IPS DF 6.9 (cell line): ENCODE results near the gene GRIN2B.
A peak's percentile ranks its signal among the peaks of the same experiment; 100 is the strongest.

ENCODE experiments used
- DNase-seq: peaks from one replicate; pipeline ENCODE4 v3.0.0-alpha.2; 2013; ENCODE audit warnings: low read depth, low spot score
- H3K27ac ChIP-seq: one replicate; pipeline ENCODE4 v1.5.1; 2013; ENCODE audit warnings: low read length, control low read depth
- H3K27me3 ChIP-seq: 2 replicates; pipeline ENCODE4 v1.6.1; 2013; ENCODE audit warnings: mild to moderate bottlenecking, low read length; ENCODE audit not compliant: control insufficient read depth, insufficient read depth
- H3K36me3 ChIP-seq: 2 replicates; pipeline ENCODE4 v1.6.1; 2013; ENCODE audit warnings: low read length; ENCODE audit not compliant: control insufficient read depth, insufficient read depth
- H3K4me1 ChIP-seq: 2 replicates; pipeline ENCODE4 v1.6.1; 2013; ENCODE audit warnings: low read length; ENCODE audit not compliant: control insufficient read depth, insufficient read depth
- H3K4me3 ChIP-seq: 2 replicates; pipeline ENCODE4 v1.5.1; 2013; ENCODE audit warnings: mild to moderate bottlenecking, low read length
- H3K9me3 ChIP-seq: 2 replicates; pipeline ENCODE4 v1.6.1; 2013; ENCODE audit warnings: low read length, inconsistent platforms; ENCODE audit not compliant: control insufficient read depth, insufficient read depth
- WGBS: extraction: QIAGEN DNeasy Blood & Tissue Kit; methylation state at CpG from one replicate; pipeline ENCODE4 v1.1.7; 2013; ENCODE audit warnings: mixed read lengths, missing lambda C conversion rate; ENCODE audit not compliant: insufficient read length, insufficient coverage; 5-methylcytosine and 5-hydroxymethylcytosine counted together

GRIN2B gene

GRCh38 chr12:13941258-13942249 is 39.8 kb downstream of the GRIN2B start:
- H3K9me3 ChIP-seq = no peaks in the 10 kb centered on the region
- peaks cover 5% of the 10 kb centered on the region for H3K4me1 ChIP-seq
- H3K27me3 ChIP-seq = no peaks in the 10 kb centered on the region
- no peak overlapping the region for H3K4me3 ChIP-seq
- H3K36me3 ChIP-seq = no peaks in the 10 kb centered on the region
- DNase-seq = peak; percentile 82
- WGBS = no CpG with 5 or more reads among the region's 12 CpGs
- no peak overlapping the region for H3K27ac ChIP-seq

DNA sequence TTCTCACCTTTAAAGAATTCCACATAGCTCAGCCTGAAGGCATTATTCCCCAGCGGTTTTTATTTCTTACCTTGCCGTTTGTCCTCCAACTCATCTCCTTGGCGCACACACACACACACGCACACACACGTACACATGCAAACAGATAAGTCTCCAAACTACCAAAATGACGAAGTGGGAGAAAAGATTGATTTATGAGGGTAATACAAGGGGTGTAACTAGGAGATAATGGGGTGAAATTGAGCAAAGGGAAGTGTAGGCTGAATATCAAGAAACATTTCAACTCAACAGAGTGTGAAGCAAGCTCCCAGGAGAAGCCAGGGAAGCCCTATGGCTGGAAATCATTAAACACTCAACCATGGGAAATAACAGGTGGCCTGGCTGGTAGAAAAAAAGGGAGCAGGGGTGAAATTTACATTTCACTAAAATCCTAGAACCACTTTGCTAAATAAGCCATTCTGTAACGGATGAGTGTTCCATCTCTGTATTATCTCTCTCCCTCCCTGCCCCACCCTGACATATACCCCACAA is 41.0 kb downstream of the GRIN2B start:
- H3K27me3 ChIP-seq = no peaks in the 10 kb centered on the region
- H3K36me3 ChIP-seq = no peaks in the 10 kb centered on the region
- H3K4me3 ChIP-seq = no peak overlapping the region
- no peak overlapping the region for H3K27ac ChIP-seq
- no peak for DNase-seq
- WGBS = no CpG with 5 or more reads among the region's 7 CpGs
- peaks cover 5% of the 10 kb centered on the region for H3K4me1 ChIP-seq
- no peaks in the 10 kb centered on the region for H3K9me3 ChIP-seq

DNA sequence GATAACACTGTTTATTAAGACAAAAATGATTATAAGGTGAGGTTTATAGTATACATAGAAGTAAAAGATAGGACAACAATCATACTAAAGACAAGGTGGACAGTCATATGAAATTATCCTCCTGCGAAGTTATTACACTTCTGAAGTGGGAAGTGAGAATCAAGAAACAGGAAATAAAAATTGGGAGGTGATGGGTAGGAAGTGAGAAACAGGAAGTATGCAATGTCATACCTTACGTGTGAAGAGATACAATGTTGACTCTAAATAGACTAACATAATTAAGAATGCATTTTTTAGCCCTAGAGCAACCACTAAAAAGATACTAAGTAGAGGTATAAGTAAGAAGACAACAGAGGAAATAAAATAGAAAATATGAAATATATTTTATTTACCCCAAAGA is 43.7 kb downstream of the GRIN2B start:
- H3K9me3 ChIP-seq = no peaks in the 10 kb centered on the region
- H3K4me3 ChIP-seq = no peak overlapping the region
- H3K27ac ChIP-seq = no peak overlapping the region
- H3K4me1 ChIP-seq = peaks cover 3% of the 10 kb centered on the region
- DNase-seq = no peak
- no peaks in the 10 kb centered on the region for H3K27me3 ChIP-seq
- H3K36me3 ChIP-seq = no peaks in the 10 kb centered on the region
- WGBS = no CpG with 5 or more reads among the region's 2 CpGs

GRCh38 chr12:13935169-13935568 is 46.2 kb downstream of the GRIN2B start:
- Histone ChIP-seq H3K27me3 (no peaks in the 10 kb centered on the region), H3K9me3 (no peaks in the 10 kb centered on the region), H3K27ac (no peak overlapping the region), H3K4me3 (no peak overlapping the region), H3K36me3 (no peaks in the 10 kb centered on the region), H3K4me1 (no peaks in the 10 kb centered on the region)
- no CpG with 5 or more reads among the region's 2 CpGs for WGBS
- DNase-seq = no peak
